ENCODE measurements around the gene VAC14. TPM values are rescaled to one million over a fixed set of nuclear protein-coding genes. Genes with fewer than 3 reads are reported as not detected.

Gene VAC14
- polyA plus RNA-seq, 1 experiment, result 50.7 TPM

DNA sequence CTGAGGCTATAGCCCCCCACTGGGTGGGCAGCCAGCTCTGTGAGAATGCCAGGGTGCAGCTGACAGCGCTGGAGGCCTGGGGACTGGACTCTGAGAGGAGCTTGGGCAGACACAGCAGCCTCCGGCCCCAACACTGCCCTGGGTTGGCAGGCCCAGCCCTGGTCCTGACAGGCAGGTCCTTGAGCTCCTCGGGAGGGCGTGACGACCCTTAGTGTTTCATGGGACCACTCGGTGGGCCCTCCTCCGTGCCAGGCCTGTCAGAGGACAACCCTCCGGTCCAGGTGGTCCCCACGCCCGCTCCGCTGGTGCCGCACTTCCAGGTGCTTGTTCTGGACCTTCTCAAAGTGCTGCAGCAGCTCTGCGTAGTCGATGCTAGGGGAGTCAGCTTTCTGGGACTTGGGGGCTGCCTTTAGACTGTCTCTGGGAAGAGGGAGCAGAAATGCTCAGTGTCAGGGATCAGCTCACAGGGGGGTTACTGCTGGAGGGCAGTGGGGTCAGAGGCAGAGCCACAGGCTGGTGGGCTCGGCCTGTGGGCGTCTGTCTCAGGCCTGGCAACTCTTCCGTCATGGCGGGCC lies 113.2 kb downstream of the VAC14 start:
- TF ChIP-seq, protein P1, sequence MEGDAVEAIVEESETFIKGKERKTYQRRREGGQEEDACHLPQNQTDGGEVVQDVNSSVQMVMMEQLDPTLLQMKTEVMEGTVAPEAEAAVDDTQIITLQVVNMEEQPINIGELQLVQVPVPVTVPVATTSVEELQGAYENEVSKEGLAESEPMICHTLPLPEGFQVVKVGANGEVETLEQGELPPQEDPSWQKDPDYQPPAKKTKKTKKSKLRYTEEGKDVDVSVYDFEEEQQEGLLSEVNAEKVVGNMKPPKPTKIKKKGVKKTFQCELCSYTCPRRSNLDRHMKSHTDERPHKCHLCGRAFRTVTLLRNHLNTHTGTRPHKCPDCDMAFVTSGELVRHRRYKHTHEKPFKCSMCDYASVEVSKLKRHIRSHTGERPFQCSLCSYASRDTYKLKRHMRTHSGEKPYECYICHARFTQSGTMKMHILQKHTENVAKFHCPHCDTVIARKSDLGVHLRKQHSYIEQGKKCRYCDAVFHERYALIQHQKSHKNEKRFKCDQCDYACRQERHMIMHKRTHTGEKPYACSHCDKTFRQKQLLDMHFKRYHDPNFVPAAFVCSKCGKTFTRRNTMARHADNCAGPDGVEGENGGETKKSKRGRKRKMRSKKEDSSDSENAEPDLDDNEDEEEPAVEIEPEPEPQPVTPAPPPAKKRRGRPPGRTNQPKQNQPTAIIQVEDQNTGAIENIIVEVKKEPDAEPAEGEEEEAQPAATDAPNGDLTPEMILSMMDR (IDR thresholded peaks at IDR 0.05; ENCODE audit: insufficient read depth, low read depth, low read length), result no peak
- POLR2A ChIA-PET, result interaction anchor here (1.0 to 1.1 kb wide), 3 partner anchors 15 to 27 kb away, joined by 3 read pairs; no protein-coding TSS in a partner anchor

DNA sequence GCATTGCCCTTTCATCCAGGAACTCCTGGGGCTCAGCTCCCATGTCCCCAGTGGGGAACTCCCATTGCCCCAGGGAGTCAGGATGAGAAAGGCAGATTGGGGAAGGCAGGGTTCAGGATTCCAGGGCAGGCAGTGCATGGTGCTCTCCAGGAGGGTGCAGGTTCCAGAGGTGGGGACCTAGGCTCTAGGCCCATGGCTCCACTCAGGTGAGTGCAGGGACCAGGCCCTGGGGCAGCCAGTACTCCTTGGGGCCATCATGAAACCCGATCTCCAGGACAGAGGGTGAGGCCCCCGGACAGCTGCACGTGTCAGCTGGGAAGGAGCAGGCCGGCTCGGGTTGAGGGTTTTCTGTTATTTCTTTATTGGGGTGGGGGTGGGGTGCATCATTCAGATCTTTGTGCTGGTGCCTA lies 113.9 kb downstream of the VAC14 start:
- peaks cover 15% of the 10 kb centered on the region for H3K36me3 ChIP-seq (ENCODE audit: control insufficient read depth, insufficient read depth, low read length)
- no peak for DNase-seq (ENCODE audit: low read depth)
- TF ChIP-seq, protein P1 (IDR thresholded peaks at IDR 0.05; ENCODE audit: insufficient read depth, low read depth, low read length), result no peak
- no peaks in the 10 kb centered on the region for H3K27me3 ChIP-seq (ENCODE audit: control insufficient read depth, insufficient read depth, low read length)
- H3K4me3 ChIP-seq (ENCODE audit: low read depth, low read length), result peak overlapping the region; percentile 48; the same call in 1 of the 2 replicates
- ChIA-PET CTCF (interaction anchor here (0.8 to 6.5 kb wide), 10 partner anchors 10 to 92 kb away, joined by 3 to 64 read pairs (median 7); no protein-coding TSS in a partner anchor), POLR2A (interaction anchor here (1.0 kb wide), 2 partner anchors 16 to 20 kb away, joined by 3 read pairs; no protein-coding TSS in a partner anchor)

More for the DNA sequence above, 113.2 kb downstream of the VAC14 start:
- CTCF ChIA-PET, result interaction anchor here (0.7 to 6.5 kb wide), 11 partner anchors 9 to 91 kb away, joined by 3 to 64 read pairs (median 5); no protein-coding TSS in a partner anchor
- no peak overlapping the region for H3K4me3 ChIP-seq (ENCODE audit: low read depth, low read length)
- peaks cover 11% of the 10 kb centered on the region for H3K36me3 ChIP-seq (ENCODE audit: control insufficient read depth, insufficient read depth, low read length)
- no peak for DNase-seq (ENCODE audit: low read depth)
- no peaks in the 10 kb centered on the region for H3K27me3 ChIP-seq (ENCODE audit: control insufficient read depth, insufficient read depth, low read length)

DNA sequence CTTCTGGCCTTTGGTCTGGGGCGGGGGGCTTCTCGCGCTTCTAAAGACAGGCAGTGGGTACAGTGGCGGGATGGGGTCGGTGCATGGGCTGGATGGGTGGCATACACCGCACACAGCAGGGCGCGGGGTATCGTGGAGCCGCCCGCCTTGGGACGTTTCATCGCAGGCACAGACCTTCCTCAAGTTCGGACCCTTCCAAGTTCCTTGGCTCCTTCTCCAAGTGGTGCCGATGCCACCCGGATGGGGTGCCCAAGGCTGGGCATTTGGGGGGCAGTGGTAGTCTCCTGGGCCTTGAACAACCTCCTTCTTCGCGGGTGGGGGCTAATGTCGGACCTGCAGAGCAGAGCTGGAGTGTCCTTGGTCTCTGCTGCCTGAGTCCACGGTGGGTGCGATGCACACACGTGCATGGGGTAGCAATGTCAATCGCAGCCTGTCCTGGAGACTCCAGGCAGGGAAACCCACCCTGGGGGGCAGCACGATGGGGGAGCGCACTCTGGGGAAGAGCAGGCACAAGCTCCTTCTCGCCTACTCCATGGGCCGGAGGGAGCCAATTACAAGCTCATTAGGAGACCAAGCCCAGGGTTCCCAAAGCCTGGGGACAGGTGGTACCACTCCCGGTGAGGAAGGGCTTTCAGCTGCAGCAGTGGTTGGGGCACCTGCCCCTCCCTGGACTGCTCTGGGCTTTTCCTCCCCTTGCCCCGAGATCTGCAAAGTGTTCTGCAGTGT lies 114.4 kb downstream of the VAC14 start:
- TF ChIP-seq, protein P1 (IDR thresholded peaks at IDR 0.05; ENCODE audit: insufficient read depth, low read depth, low read length), result no peak
- DNase-seq (ENCODE audit: low read depth), result no peak
- Histone ChIP-seq H3K27me3 (ENCODE audit: control insufficient read depth, insufficient read depth, low read length) (no peaks in the 10 kb centered on the region), H3K36me3 (ENCODE audit: control insufficient read depth, insufficient read depth, low read length) (peaks cover 16% of the 10 kb centered on the region), H3K4me3 (ENCODE audit: low read depth, low read length) (peak overlapping the region; percentile 48)
- POLR2A ChIA-PET, result interaction anchor here (1.0 kb wide), 2 partner anchors 17 to 21 kb away, joined by 3 read pairs; no protein-coding TSS in a partner anchor
- CTCF ChIA-PET, result interaction anchor here (0.8 to 6.5 kb wide), 11 partner anchors 10 to 92 kb away, joined by 3 to 64 read pairs (median 5); no protein-coding TSS in a partner anchor

DNA sequence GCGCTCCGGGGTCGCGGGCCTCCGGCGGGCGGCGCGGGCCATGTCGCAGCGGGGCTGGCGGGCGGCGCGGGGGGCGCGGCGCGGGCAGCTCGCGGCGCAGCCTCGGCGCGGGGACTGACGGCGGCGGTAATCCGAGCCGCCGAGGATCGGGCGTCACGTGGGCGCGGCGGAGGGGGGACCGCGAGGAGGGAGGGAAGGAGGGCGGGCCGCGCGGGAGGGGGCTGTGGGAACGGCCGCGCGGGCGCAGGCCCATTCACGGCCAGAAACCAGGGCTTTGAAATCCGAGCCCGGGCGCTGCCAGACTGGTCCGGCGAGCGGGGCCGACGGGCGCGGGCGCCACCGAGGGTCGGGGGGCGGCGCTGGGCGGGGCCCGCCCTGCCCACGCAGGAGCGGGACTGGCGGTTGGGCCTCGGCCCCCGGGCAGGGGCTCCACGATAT lies 115.0 kb downstream of the VAC14 start, which contains the start of gene MTSS2:
TSS of gene MTSS2 (minus strand) at position 116 of the 438 bp plus-strand sequence. CDS start 262 bp downstream, outside the sequence.
- TF ChIP-seq, protein P1 (IDR thresholded peaks at IDR 0.05; ENCODE audit: insufficient read depth, low read depth, low read length), result no peak
- peak within 1 kb of the TSS; percentile 92 for H3K4me3 ChIP-seq (ENCODE audit: low read depth, low read length)
- ChIA-PET POLR2A (interaction anchor here (0.6 kb wide), 1 partner anchor 772 kb away, joined by 21 read pairs; no protein-coding TSS in a partner anchor), CTCF (interaction anchor here (1.0 to 11.1 kb wide), 4 partner anchors 17 to 85 kb away, joined by 3 to 117 read pairs (median 27); no protein-coding TSS in a partner anchor)
- DNase-seq (ENCODE audit: low read depth), result no peak
- no peaks in the 10 kb centered on the region for H3K27me3 ChIP-seq (ENCODE audit: control insufficient read depth, insufficient read depth, low read length)
- peaks cover 19% of the 10 kb centered on the region for H3K36me3 ChIP-seq (ENCODE audit: control insufficient read depth, insufficient read depth, low read length)
